ENCODE results near the gene TGM4. TPM values are rescaled to one million over a fixed set of nuclear protein-coding genes. Genes with fewer than 3 reads are reported as not detected.

Gene TGM4
- total RNA-seq, 1 donor from 2014 or later: not detected

- H3K36me3 Mint-ChIP-seq (ENCODE audit: low read depth): peaks cover 53% of the 10 kb centered on the region
- ATAC-seq (ENCODE audit: low read depth) (no peak), DNase-seq (no peak)
- no peak overlapping the region for H3K4me3 Mint-ChIP-seq
- TF ChIP-seq CTCF (IDR thresholded peaks at IDR 0.05): no peak
- no peaks in the 10 kb centered on the region for H3K4me1 Mint-ChIP-seq
- no peaks in the 10 kb centered on the region for H3K9me3 Mint-ChIP-seq
- intact Hi-C loops (cut with micrococcal nuclease): no loop called here
- ChIA-PET POLR2A (no interaction called here), CTCF (no interaction called here)
- H3K27me3 Mint-ChIP-seq: no peaks in the 10 kb centered on the region
- no peak overlapping the region for H3K27ac Mint-ChIP-seq
These were observed 43.7 kb downstream of the TGM4 start for GRCh38 chr3:44918087-44918486.

- DNase-seq: no peak
- POLR2A ChIA-PET: no interaction called here
- no peak for ATAC-seq (ENCODE audit: low read depth)
- Mint-ChIP-seq H3K27me3 (no peaks in the 10 kb centered on the region), H3K36me3 (ENCODE audit: low read depth) (peaks cover 54% of the 10 kb centered on the region), H3K4me1 (no peaks in the 10 kb centered on the region), H3K4me3 (no peak overlapping the region), H3K27ac (no peak overlapping the region), H3K9me3 (no peaks in the 10 kb centered on the region)
- CTCF ChIA-PET: no interaction called here
- intact Hi-C loops (cut with micrococcal nuclease): no loop called here
- TF ChIP-seq CTCF (IDR thresholded peaks at IDR 0.05): no peak
These were observed 44.2 kb downstream of the TGM4 start for GRCh38 chr3:44918581-44918980.

GRCh38 chr3:44920081-44920480, 45.7 kb downstream of the TGM4 start:
- no peak for TF ChIP-seq CTCF (IDR thresholded peaks at IDR 0.05)
- Mint-ChIP-seq H3K4me3 (no peak overlapping the region), H3K27me3 (no peaks in the 10 kb centered on the region), H3K36me3 (ENCODE audit: low read depth) (peaks cover 67% of the 10 kb centered on the region), H3K4me1 (no peaks in the 10 kb centered on the region), H3K27ac (no peak overlapping the region), H3K9me3 (no peaks in the 10 kb centered on the region)
- ATAC-seq (ENCODE audit: low read depth) (no peak), DNase-seq (no peak)
- POLR2A ChIA-PET: no interaction called here
- intact Hi-C loops (cut with micrococcal nuclease): no loop called here
- CTCF ChIA-PET: no interaction called here

- ATAC-seq (ENCODE audit: low read depth) (no peak), DNase-seq (no peak)
- H3K4me1 Mint-ChIP-seq: no peaks in the 10 kb centered on the region
- H3K9me3 Mint-ChIP-seq: no peaks in the 10 kb centered on the region
- intact Hi-C loops (cut with micrococcal nuclease): no loop called here
- no peak overlapping the region for H3K27ac Mint-ChIP-seq
- CTCF ChIA-PET: interaction anchor here (1.2 kb wide), 1 partner anchor 10 kb away, joined by 3 read pairs; no protein-coding TSS in a partner anchor
- H3K4me3 Mint-ChIP-seq: no peak overlapping the region
- POLR2A ChIA-PET: no interaction called here
- H3K36me3 Mint-ChIP-seq (ENCODE audit: low read depth): peaks cover 79% of the 10 kb centered on the region
- no peaks in the 10 kb centered on the region for H3K27me3 Mint-ChIP-seq
- TF ChIP-seq CTCF (IDR thresholded peaks at IDR 0.05): no peak
These were observed 49.4 kb downstream of the TGM4 start for GRCh38 chr3:44923632-44924456.

GRCh38 chr3:44924457-44925084, 50.2 kb downstream of the TGM4 start:
- TF ChIP-seq CTCF (IDR thresholded peaks at IDR 0.05): no peak
- H3K9me3 Mint-ChIP-seq: no peaks in the 10 kb centered on the region
- peaks cover 81% of the 10 kb centered on the region for H3K36me3 Mint-ChIP-seq (ENCODE audit: low read depth)
- intact Hi-C loops (cut with micrococcal nuclease): no loop called here
- H3K27me3 Mint-ChIP-seq: no peaks in the 10 kb centered on the region
- no peak overlapping the region for H3K4me3 Mint-ChIP-seq
- ATAC-seq (ENCODE audit: low read depth) (no peak), DNase-seq (no peak)
- ChIA-PET CTCF (no interaction called here), POLR2A (no interaction called here)
- H3K4me1 Mint-ChIP-seq: no peaks in the 10 kb centered on the region
- no peak overlapping the region for H3K27ac Mint-ChIP-seq

Measured in activated B cell treated with CpG ODN at 0.5 μM for 24 hours (primary cell).